ENCODE results near the gene HPN.
"Not testable (repeated sequence)": the region's sequence is repeated elsewhere in the genome, so short reads cannot be mapped to it uniquely, and the experiment has no call there.

- TF ChIP-seq CTCF (IDR thresholded peaks at IDR 0.05; ENCODE audit: low read length); EZH2 (optimal IDR thresholded peaks at IDR 0.05; ENCODE audit: low read depth, low read length): not testable (repeated sequence)
These were observed 13.0 kb upstream of the HPN start for GRCh38 chr19:35028600-35028885.

All from MM.1S (cell line).